Activated CD8-positive, alpha-beta memory T cell treated with anti-CD3 and anti-CD28 coated beads for 1 hour (primary cell): ENCODE data around the gene WDR20.

Source experiments
- DNase-seq, 2 donors: peaks; one replicate each; pipeline ENCODE4 v3.0.0-alpha.2; 2020; ENCODE audit warnings: low read depth in 1 of 2; ENCODE audit errors: extremely low read depth in 1 of 2

WDR20 gene

DNA sequence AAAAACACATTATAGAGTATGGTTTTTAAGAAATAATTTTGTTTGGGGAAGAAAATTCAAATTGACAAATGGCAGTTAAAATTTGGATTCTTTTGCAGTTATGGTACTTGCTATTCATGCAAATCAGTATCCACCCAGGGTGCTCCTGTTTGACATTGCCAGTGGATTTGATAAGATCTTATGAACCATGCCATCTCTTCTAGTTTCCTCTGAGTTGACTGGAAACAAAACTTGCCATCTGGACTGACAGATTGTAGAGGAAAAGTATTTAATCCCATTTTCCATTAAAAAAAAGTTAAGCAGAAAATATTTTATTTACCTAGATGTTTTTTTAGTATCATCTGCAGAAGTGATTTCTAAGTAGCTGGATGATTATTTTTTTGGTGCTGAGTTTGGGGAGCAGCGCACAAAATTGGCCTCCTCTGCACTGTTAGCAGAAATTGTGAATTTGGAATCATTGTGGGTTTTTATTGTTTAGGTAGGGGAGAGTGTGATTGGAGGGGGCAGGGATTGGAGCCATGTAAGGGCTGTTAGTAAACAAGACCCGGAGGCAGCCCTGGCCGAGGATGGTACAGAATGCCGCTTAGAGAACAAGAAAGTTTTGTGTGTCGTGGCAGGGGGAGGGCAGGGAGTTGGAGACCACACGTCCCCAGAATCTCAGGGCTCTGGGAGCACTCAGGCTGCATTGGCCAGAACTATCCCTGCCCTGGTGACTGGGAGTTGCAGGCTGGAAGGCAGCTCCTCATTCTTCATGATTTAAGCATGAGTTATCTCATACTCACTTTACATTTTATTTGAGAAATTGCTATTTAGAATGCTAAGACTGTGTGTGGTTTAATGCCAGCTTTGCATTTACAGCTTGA, 56.6 kb downstream of the WDR20 start:
- no peak for DNase-seq

DNA sequence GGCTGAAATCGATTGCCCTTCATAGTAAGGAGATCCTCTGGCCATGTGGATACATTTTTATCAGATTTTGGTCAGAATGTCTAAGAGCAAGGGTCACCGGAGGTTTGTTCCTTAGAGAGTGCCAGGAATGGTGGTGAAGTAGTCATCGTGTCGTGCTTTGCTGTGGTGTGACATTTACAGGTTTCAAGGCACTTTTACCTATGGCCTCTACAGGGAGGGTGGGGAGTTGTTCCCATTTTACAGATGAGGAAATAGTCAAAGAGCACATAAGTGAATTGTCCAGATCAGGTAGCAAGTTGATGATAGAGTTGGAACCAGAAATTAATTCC, 57.2 kb downstream of the WDR20 start:
- DNase-seq: no peak

DNA sequence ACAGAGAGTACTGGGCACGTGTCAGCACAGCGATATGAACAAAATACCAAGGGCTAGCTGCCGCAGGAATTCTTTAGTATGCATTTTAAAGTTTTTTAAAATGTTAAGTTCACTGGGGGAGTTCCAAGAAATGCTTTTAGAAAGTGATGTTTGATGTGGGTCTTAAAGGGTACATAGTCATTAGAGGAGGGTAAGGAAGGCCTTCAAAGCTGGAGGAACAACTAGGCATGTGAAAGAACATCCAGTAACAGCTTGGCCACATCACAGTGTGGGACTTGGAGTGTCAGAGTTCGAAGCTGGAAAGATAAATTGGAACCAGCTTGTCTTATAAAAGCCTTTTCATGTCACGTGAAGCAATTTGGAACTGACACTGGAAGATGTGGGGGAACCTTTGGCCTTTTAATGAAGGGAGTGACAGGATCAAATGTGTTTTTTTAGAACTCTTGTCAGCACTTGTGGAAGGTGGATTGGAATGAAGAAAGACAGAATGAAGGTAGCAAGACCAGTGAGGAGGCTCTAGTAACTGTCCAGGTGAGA, 57.7 kb downstream of the WDR20 start:
- no peak for DNase-seq

DNA sequence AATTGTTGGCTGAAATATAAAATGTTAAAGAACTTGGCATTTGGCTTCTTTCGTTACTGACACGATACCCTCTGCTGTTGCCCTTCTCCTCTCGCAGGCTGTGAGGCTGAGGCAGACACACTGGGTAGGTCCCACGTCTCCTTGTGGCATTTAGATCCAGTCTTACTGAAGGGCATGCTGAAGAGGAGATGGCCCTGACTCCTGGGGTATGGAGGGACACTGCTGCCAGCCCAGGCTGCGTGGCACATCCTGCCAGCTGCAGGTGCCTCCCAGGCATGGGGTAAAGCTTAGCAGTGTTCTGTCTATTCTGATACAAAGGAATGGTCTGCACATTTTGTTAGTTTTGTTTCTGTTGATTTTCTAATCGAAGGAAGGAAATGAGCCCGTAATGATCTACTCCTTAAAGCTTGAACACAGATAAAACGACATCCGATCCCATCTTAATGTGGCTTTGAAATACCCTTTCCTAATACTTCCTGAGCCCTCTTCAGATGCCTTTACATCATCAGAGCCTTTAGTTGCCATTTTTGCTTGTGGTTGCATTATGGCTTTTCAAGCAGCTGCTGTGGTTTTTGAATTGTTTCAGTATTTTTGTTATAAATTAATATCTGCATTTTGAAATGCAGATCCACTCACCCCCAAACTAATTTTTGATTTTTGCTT, 61.1 kb downstream of the WDR20 start:
- no peak for DNase-seq

DNA sequence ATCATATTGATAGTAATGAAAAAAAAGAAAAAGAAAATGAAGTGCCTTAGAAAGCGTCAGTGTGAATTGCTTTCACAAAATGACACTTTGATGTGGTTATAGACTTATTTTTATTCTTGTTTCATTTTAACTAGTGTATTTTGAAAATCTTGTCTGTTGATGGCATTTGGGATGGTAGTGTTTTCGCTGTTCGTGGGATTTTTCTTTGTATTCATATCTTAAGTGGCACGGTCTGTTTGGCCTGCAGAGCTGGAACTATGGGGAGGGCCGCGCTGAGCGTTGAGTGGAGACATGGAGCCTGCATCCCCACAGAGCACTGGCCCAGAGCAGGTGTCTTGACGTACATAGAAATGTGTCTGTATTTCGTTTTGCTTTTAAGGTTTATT, 61.6 kb downstream of the WDR20 start:
- no peak for DNase-seq

DNA sequence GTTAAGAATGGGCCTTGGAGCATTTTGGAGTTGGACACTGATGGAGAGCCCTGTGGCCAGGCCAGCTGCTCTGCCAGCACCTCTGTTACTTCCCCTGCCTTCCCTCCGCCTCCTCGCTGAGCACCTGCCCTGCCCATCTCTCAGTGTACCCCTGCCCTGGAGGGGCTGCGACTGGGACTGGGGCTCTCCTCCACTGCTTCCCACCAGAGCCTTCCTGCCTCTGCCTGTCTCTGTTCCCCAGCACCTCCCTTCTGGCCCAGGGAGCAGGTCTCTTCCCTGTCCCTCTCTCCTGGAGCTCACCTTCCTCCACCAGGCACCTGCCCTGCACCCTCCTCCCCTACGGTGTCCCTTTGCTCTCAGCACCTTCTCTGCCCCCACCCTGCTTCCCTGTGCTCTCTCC, 62.1 kb downstream of the WDR20 start:
- no peak for DNase-seq

DNA sequence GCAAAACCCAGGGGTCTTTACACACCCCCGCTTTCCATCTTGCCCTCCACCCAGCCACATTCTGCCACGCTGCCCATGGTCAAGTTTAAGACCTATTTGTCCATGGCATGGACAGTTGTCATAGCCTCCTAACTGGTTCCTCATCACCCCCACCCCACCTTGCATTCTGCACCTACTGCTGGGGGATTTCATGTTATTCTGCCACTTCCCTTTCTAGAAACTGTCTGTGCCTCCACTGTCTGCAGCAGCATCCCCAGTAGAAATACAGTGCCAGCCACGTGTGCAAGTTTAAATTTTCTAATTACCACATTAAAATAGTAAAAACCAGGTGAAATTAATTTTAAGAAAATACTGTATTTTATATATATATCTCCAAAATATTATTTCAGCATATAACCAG, 63.2 kb downstream of the WDR20 start:
- no peak for DNase-seq

DNA sequence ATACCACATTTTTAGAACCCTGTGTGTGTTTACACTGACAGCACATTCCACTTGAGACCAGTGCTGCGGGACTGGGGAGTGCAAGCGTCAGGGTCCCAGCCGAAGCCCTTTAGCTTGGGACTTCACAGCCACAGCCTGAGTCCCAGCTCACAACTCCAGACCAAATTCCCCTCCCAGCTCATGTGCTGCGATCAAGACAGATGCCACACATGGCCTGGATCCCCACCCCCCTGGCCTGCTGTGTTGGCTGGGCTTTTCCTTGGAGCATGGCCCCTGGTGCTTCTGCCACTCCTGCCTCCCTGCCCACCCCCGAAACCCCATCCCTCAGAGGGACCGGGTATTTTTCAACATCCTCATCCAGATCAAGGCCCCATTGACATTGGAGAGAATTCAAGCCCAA, 63.7 kb downstream of the WDR20 start:
- no peak for DNase-seq

DNA sequence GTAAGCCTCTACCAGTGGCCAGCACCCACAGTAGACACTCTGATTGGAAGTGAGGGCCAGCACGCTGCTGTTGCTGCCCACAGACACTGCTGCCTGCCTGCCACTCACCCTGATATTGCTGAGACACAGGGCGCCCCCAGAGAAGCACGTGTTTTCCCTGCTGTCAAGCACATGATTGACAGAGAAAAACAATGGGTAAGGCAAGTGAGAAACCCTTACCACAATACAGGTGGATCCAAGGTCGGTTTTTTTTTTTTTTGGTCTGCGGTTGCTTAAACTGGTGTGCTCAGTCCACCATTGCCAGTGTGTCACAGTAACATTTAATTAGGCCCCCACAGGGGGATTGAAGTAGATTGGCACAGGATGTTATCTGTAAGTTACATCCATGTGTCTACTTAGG, 65.9 kb downstream of the WDR20 start:
- DNase-seq: no peak

DNA sequence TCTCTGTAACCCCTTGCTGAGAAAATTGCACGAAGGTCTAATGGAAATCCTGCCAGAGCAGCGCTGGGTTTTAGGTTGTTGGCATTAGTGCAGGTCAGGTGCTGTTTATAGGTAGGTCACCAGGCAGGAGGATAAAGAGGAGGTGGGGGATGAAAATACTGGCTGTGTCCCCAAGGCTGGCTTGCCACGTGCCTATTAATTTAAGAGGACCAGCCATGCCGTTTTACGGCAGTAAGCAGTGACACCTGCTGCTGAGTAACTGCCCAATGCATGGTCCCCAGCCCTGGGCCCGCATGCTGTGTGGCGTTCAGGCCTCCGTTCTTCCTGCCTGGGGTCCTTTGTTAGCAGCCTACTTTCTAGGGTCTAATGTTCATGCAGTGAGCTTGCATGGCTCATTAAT, 67.2 kb downstream of the WDR20 start:
- DNase-seq: no peak

DNA sequence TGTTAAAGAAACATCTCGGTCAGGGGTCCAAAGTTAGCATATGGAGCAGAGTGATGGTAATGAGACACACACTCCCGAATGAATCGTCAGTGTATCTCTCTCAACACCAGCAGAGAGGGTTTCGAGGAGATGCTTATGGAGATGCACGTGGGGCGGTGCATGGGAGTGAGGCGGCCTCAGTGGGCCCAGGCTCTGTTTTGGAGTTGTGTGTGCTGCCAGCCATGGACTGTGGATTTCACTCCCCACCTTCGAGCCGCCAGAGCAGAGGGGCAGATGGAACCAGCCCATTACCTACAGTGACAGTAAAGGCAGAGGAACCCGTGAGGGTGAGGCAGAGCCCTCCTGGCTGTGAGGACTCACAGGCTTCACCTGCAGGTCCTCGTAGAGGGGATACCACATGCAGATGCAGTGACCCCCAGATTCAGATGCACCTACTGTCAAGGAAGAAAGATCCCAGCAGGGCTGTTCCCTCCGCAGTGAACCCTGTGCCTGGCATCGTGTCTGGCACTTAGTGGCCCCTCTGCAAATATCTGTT, 68.2 kb downstream of the WDR20 start:
- DNase-seq: no peak

DNA sequence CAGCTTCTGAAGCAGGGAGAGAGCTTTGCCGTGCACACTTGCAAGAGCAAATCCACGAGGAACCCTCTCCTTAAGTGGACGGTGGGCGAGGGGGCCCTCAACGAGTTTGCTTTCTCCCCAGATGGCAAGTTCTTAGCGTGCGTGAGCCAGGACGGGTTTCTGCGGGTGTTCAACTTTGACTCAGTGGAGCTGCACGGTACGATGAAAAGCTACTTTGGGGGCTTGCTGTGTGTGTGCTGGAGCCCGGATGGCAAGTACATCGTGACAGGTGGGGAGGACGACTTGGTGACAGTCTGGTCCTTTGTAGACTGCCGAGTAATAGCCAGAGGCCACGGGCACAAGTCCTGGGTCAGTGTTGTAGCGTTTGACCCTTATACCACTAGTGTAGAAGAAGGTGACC, 69.0 kb downstream of the WDR20 start:
- no peak for DNase-seq

DNA sequence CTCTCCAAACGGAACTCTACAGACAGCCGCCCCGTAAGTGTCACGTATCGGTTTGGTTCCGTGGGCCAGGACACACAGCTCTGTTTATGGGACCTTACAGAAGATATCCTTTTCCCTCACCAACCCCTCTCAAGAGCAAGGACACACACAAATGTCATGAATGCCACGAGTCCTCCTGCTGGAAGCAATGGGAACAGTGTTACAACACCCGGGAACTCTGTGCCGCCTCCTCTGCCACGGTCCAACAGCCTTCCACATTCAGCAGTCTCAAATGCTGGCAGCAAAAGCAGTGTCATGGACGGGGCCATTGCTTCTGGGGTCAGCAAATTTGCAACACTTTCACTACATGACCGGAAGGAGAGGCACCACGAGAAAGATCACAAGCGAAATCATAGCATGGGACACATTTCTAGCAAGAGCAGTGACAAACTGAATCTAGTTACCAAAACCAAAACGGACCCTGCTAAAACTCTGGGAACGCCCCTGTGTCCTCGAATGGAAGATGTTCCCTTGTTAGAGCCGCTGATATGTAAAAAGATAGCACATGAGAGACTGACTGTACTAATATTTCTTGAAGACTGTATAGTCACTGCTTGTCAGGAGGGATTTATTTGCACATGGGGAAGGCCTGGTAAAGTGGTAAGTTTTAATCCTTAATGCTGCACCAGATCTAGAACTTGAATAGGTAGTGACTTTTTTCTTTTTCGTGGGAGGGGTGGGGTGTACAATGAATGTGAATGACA, 69.7 kb downstream of the WDR20 start:
- DNase-seq: no peak

DNA sequence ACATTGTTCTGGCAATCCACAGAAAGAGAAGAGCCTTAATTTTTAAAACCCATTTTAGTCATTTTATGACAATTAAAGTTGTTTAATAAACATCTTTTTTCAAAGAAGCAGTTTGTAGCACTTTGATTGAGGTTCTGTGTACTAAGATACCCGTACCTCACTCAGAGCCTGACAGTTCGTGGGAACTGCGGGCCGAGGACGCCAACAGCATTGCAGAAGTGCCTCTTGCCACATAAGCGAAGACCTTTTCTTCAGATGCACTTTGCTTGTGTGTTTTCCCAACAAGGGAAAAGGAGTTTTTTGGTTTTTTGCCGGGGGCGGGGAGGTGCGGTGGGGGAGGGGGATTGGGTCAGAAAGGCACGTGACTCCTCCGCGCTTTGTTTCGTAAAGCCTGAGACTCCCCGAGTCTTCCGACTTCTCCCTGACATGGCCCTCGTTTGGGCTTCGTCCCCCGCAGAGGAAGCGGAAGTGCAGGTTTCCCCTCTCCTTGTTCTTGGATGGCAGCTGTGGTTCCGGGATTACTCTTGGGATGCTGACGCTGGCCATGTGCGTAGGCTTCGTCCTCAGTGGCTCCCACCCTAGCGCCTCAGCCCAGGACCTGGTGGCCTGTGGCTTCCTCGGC, 70.8 kb downstream of the WDR20 start:
- DNase-seq: no peak

DNA sequence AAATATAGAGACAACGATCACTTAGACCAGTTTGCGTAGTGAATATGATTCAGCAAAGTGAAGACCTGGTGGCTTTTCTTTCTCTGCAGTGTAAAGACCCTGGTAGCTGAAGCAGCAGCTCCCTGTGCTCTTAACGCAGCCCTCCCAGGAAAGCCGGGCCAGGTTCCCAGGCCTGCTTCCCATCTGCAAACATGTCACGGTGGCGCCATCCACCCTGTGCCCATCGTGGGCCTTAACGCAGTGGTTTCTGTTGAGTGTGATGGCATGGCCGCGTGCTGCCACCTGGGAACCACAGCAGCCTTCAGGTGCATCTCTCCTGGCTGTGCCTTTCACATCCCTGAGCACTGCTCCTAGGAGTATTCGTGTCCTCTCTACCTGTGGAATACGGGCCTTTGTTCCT, 71.5 kb downstream of the WDR20 start:
- no peak for DNase-seq

DNA sequence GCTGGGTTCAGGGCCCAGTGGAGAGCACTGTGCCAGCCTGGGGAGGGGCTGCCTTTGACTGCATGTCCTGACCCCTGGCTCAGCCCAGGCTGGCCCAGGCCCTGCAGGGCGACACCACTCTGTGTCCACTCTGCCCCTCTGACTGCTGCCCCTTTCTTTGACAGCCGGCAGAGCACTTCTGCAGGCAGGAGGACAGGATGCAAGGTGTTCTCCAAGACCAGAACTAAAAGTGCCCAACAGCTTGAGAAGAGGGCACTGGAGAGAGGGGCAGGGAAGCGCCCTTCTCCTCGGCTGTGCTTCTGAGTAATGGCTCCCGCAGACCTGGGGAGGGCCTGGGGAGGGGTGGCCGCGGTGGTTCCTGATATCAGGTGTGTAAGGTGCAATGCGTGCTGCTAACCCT, 72.7 kb downstream of the WDR20 start:
- no peak for DNase-seq

DNA sequence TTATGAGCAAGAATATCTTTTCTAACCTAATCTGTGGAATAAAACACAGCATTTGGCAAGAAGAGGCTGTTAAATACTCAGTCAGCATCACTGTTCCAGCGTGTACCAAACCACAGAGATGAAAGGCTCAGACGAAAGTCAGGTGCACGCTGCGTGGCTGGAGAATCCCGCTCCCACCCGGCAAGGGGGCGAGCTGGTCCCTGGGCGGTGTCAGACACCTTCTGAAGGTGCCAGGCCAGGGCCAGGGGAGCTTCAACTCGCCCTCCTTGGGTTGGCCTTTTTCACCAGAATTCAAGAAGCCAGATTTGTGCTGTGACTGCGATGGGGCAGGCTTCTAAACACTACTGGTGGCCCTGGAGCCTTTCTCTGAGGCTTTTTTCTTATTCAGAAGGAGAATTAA, 73.1 kb downstream of the WDR20 start:
- DNase-seq: no peak

DNA sequence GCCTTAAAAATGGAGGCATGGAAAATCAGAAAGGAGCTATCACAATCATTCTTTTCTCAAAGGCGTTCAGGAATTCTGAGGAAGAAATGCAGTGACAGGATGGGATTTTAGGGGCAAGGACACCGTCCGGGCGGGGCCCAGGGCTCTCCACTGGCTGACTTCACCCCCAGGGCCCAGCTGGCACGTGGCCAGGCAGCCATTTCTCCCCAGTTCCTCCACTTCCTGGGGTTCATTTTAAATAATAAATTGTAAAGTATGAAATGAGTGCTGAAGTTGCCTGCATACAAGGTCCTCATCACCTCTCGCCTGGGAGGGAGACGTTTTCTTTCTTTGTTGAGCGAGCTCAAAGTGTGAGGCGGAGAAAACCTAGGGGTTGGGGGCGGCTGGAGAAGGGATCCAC, 73.8 kb downstream of the WDR20 start:
- no peak for DNase-seq

DNA sequence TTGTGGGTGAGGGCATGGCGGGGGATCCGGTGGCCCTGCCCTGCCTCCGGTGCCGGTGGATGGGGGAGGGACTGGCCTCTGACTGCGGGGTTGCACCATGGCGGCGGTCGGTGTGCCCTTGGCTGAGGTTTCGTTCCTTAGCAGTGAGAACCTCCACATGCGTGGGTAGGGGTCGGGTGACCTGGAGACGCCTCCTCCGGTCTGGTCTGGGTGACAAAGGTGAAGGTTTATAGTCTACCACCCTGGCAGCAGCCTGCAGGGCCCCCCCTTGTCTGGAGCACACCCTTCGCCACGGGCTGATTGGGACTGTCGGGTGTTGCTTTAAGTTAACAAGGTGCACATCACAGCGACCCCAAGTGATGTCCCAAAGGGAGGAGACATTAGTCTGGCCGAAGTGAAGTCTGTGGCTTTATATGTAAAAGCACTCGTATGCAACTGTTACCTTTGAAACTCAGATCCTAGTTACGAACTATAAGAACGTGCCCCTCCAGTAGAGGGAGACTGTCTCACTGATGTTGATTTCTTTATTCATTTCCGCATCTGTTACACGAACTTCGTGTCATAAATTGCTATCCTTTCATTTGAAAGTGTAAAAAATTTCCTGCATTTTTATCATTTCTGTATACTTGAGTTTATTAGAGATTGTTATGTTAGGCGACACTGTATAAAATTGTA, 74.4 kb downstream of the WDR20 start:
- no peak for DNase-seq

DNA sequence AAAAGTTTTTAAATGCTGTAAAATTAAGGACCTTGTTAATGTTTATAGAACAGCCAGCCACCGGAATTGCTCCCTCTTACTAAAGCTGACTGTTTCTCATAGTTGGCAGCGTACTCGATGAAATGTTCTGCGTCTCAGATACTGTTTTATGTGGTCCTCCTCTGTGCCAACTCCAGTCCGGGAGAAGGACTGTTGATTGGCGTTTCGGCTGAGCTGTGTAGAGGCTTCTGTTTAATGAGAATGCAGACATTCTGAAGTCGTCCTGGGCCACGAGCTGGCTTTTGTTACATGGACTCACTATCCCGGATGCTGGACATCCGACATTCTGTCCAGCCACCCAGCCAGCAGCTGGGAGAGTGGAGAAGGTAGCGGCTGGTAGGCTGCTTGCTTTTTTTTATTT, 75.4 kb downstream of the WDR20 start:
- no peak for DNase-seq
